A549 (cell line): ENCODE data around the gene ATXN3L. TPM values are rescaled to one million over a fixed set of nuclear protein-coding genes. Genes with fewer than 3 reads are reported as not detected.

Experiments used
- ATAC-seq, 2 experiments: fragments of 200-7000 bp in 1 of 2; fragments of >200 bp in 1 of 2; cut with Nextera tagmentation in 1 of 2; cut with Tn5 transposase in 1 of 2; 3 replicates each; pipeline versions ENCODE4 v1.8.0 to v1.9.1; 2018 to 2020; ENCODE audit warnings: mild to moderate bottlenecking in 1 of 2, moderate library complexity in 1 of 2
- CTCF ChIA-PET: fragments of 300-600 bp; sonication (Branson Sonifier 250); formaldehyde crosslinking; extraction: SDS; loops from one replicate; lab custom pipeline; 2021; ENCODE audit warnings: antibody characterized with exemption, inconsistent platforms; lab: Yijun Ruan, JAX
- POLR2A ChIA-PET: fragments of 350-600 bp; formaldehyde crosslinking; extraction: SDS; loops from one replicate; lab custom pipeline; 2021; ENCODE audit warnings: antibody characterized with exemption, inconsistent platforms; lab: Yijun Ruan, JAX
- DNase-seq, 2 experiments: peaks; one replicate each; pipeline versions ENCODE4 v3.0.0 to v3.0.0-alpha.2; 2011 to 2016; ENCODE audit warnings: low read depth in 1 of 2, low spot score in 1 of 2
- FAIRE-seq: peaks from 2 replicates; lab custom pipeline; 2011; peaks lifted over from hg19 to GRCh38; lab: Jason Lieb, UNC
- H3K27ac ChIP-seq, 2 experiments: fragments of >200 bp; sonication (Bioruptor Twin); formaldehyde crosslinking; 3 replicates each; pipeline ENCODE4 v1.5.1; 2016 to 2017
- H3K4me1 ChIP-seq: fragments of >200 bp; sonication (Bioruptor Twin); formaldehyde crosslinking; 3 replicates; pipeline ENCODE4 v1.6.1; 2016
- H3K4me2 ChIP-seq: fragments of >200 bp; sonication (Bioruptor Twin); formaldehyde crosslinking; 3 replicates; pipeline ENCODE4 v1.6.1; 2016
- H3K4me3 ChIP-seq: fragments of >200 bp; sonication (Bioruptor Twin); formaldehyde crosslinking; 3 replicates; pipeline ENCODE4 v1.5.1; 2016
- H3K9me3 ChIP-seq: fragments of >200 bp; sonication (Bioruptor Twin); formaldehyde crosslinking; 3 replicates; pipeline ENCODE4 v1.6.1; 2016
- ATOH8 ChIP-seq: fragments of 250-450 bp; sonication (Bioruptor Pico); IDR thresholded peaks from 2 replicates; pipeline ENCODE4 v1.5.0; 2020; ENCODE audit warnings: low read depth, mild to moderate bottlenecking, moderate library complexity
- BHLHE40 ChIP-seq: IDR thresholded peaks from 2 replicates; pipeline ENCODE4 v1.6.1; 2012; ENCODE audit warnings: low read depth, low read length, inconsistent platforms
- CHD2 ChIP-seq: fragments of 150-350 bp; IDR thresholded peaks from 2 replicates; pipeline ENCODE4 v1.6.1; 2014; ENCODE audit warnings: low read length; ENCODE audit not compliant: partially characterized antibody
- CHD4 ChIP-seq: fragments of 200-600 bp; sonication (generic); IDR thresholded peaks from 2 replicates; pipeline ENCODE4 v1.6.1; 2016; ENCODE audit warnings: antibody characterized with exemption, mild to moderate bottlenecking, borderline replicate concordance
- EHF ChIP-seq: fragments of 250-450 bp; sonication (Bioruptor Pico); IDR thresholded peaks from 2 replicates; pipeline ENCODE4 v1.5.0; 2020; ENCODE audit warnings: mild to moderate bottlenecking
- EP300 ChIP-seq, 2 experiments: fragments of >200 bp; sonication (Bioruptor Twin); formaldehyde crosslinking; IDR thresholded peaks; 2 replicates in 1 of 2; 3 replicates in 1 of 2; pipeline ENCODE4 v1.6.1; 2016 to 2017
- ESRRA ChIP-seq: fragments of 150-350 bp; IDR thresholded peaks from 2 replicates; pipeline ENCODE4 v1.6.1; 2014; ENCODE audit warnings: mild to moderate bottlenecking, low read length, borderline replicate concordance
- GATA3 ChIP-seq: IDR thresholded peaks from 2 replicates; pipeline ENCODE4 v1.6.1; 2012; ENCODE audit warnings: borderline replicate concordance
- HDAC2 ChIP-seq: fragments of 200-600 bp; sonication (generic); IDR thresholded peaks from 2 replicates; pipeline ENCODE4 v1.6.1; 2016
- HES2 ChIP-seq: fragments of >200 bp; sonication (Bioruptor Twin); formaldehyde crosslinking; IDR thresholded peaks from 2 replicates; pipeline ENCODE4 v1.6.1; 2016
- HOXB13 ChIP-seq: fragments of 250-450 bp; sonication (Bioruptor Pico); IDR thresholded peaks from 2 replicates; pipeline ENCODE4 v1.5.0; 2020; ENCODE audit warnings: low read depth, mild to moderate bottlenecking, moderate library complexity
- HOXB5 ChIP-seq: fragments of 250-450 bp; sonication (Bioruptor Pico); IDR thresholded peaks from 2 replicates; pipeline ENCODE4 v1.5.0; 2020; ENCODE audit warnings: mild to moderate bottlenecking, moderate library complexity
- KDM5A ChIP-seq: fragments of 200-600 bp; sonication (generic); IDR thresholded peaks from 2 replicates; pipeline ENCODE4 v1.6.1; 2016; ENCODE audit warnings: antibody characterized with exemption, mild to moderate bottlenecking
- NPAS2 ChIP-seq: fragments of 250-450 bp; sonication (Bioruptor Pico); IDR thresholded peaks from 2 replicates; pipeline ENCODE4 v1.8.0; 2022; ENCODE audit warnings: mild to moderate bottlenecking, moderate library complexity, borderline replicate concordance
- PBX3 ChIP-seq: IDR thresholded peaks from 2 replicates; pipeline ENCODE4 v1.6.1; 2012
- RAD21 ChIP-seq, 2 experiments: fragments of >200 bp in 1 of 2; sonication (Bioruptor Twin) in 1 of 2; formaldehyde crosslinking in 1 of 2; IDR thresholded peaks in 1 of 2; conservative IDR thresholded peaks in 1 of 2; 2 replicates in 1 of 2; 3 replicates in 1 of 2; pipeline ENCODE4 v1.6.1; 2012 to 2018; ENCODE audit warnings: inconsistent platforms in 1 of 2
- RARB ChIP-seq: fragments of 250-450 bp; sonication (Bioruptor Pico); IDR thresholded peaks from 2 replicates; pipeline ENCODE4 v1.8.0; 2021; ENCODE audit warnings: mild to moderate bottlenecking, moderate library complexity
- REST ChIP-seq: fragments of 200-600 bp; sonication (generic); IDR thresholded peaks from 2 replicates; pipeline ENCODE4 v1.6.1; 2016; ENCODE audit warnings: antibody characterized with exemption, mild to moderate bottlenecking, moderate library complexity
- RNF2 ChIP-seq: fragments of 200-600 bp; sonication (generic); IDR thresholded peaks from 2 replicates; pipeline ENCODE4 v1.6.1; 2016; ENCODE audit warnings: low read depth, mild to moderate bottlenecking, antibody characterized with exemption, moderate library complexity, borderline replicate concordance
- SMC3 ChIP-seq: fragments of >200 bp; sonication (Bioruptor Twin); formaldehyde crosslinking; IDR thresholded peaks from 3 replicates; pipeline ENCODE4 v1.6.1; 2018; ENCODE audit warnings: inconsistent platforms
- SREBF2 ChIP-seq: fragments of 450-650 bp; IDR thresholded peaks from 2 replicates; pipeline ENCODE4 v1.6.1; 2014; ENCODE audit warnings: mild to moderate bottlenecking, moderate library complexity
- TP53 ChIP-seq: fragments of 250-450 bp; sonication (Bioruptor Pico); IDR thresholded peaks from 2 replicates; pipeline ENCODE4 v1.5.0; 2021; ENCODE audit warnings: mild to moderate bottlenecking, moderate library complexity
- ZC3H11A ChIP-seq: fragments of 450-650 bp; IDR thresholded peaks from 2 replicates; pipeline ENCODE4 v1.6.1; 2014; ENCODE audit warnings: antibody characterized with exemption, mild to moderate bottlenecking
- ZFP36 ChIP-seq: fragments of 450-650 bp; IDR thresholded peaks from 2 replicates; pipeline ENCODE4 v1.6.1; 2014; ENCODE audit warnings: borderline replicate concordance; ENCODE audit not compliant: partially characterized antibody
- ZNF302 ChIP-seq: fragments of 250-450 bp; sonication (Bioruptor Pico); IDR thresholded peaks from 2 replicates; pipeline ENCODE4 v1.9.0; 2021; ENCODE audit warnings: inconsistent platforms, mild to moderate bottlenecking, moderate library complexity
- ZSCAN20 ChIP-seq: fragments of 250-450 bp; sonication (Bioruptor Pico); IDR thresholded peaks from 2 replicates; pipeline ENCODE4 v1.8.0; 2022; ENCODE audit warnings: mild to moderate bottlenecking, moderate library complexity
- WGBS: methylation state at CpG from one replicate; pipeline ENCODE4 v1.1.6; 2017; ENCODE audit errors: missing lambda C conversion rate; 5-methylcytosine and 5-hydroxymethylcytosine counted together
- polyA plus RNA-seq, 4 experiments: library from polyadenylated mRNA; depleted of rRNA in 3 of 4; stranded (reverse); fragments of >200 nt; fragmentation: RNase III in 1 of 4; extraction: RNeasy Plus Mini Kit Qiagen cat#74134 plus additional on column Dnase treatment in 1 of 4; gene quantifications; 2 replicates in 3 of 4; 3 replicates in 1 of 4; pipeline ENCODE4 v1.2.3, GENCODE V29; 2011 to 2017

The ATXN3L gene
- polyA plus RNA-seq, 2 of the 4 experiments (the other 2 are of a cell fraction): not detected

GRCh38 chrX:13341491-13342101 is 21.7 kb upstream of the ATXN3L start:
- peak; percentile 85 for FAIRE-seq
- CTCF ChIA-PET: interaction anchor here (0.9 kb wide), 1 partner anchor 147 kb away, joined by 5 read pairs; no protein-coding TSS in a partner anchor
- H3K4me2 ChIP-seq: no peak overlapping the region

GRCh38 chrX:13340182-13340791 is 20.4 kb upstream of the ATXN3L start:
- H3K4me3 ChIP-seq: no peak overlapping the region
- H3K4me2 ChIP-seq: no peak overlapping the region
- 73% methylated on average over 5 of the region's 10 CpGs for WGBS
- DNase-seq (no peak), ATAC-seq (no peak)
- no peaks in the 10 kb centered on the region for H3K9me3 ChIP-seq
- TF ChIP-seq HES2 (no peak), ATOH8 (CRISPR knock-in tag) (no peak), SREBF2 (no peak), CHD4 (no peak), ESRRA (no peak), EP300 (IDR thresholded peaks at IDR 0.05) (no peak), RNF2 (no peak), HOXB13 (CRISPR knock-in tag) (no peak), PBX3 (no peak), KDM5A (no peak), GATA3 (no peak), BHLHE40 (no peak), ZSCAN20 (no peak), ZC3H11A (no peak), RARB (CRISPR knock-in tag) (no peak)
- TF ChIP-seq, all 56 proteins: peak for 0
- peak; percentile 56 for FAIRE-seq
- H3K4me1 ChIP-seq: peaks cover 7% of the 10 kb centered on the region; the same call in 2 of the 3 replicates
- ChIA-PET CTCF (no interaction called here), POLR2A (no interaction called here)
- H3K27ac ChIP-seq: peak overlapping the region in 1 of 2 experiments; percentile 48; a peak in 2 of 6 replicates

More at GRCh38 chrX:13341491-13342101, 21.7 kb upstream of the ATXN3L start:
- ATAC-seq: 0 out of 6 replicates have a peak, but pooled peaks of 1 of the 2 experiments have one; percentile 22
- H3K27ac ChIP-seq: peak overlapping the region in 1 of 2 experiments; percentile 46; a peak in 1 of 6 replicates
- no peaks in the 10 kb centered on the region for H3K9me3 ChIP-seq
- POLR2A ChIA-PET: no interaction called here
- peaks cover 7% of the 10 kb centered on the region; the same call in 2 of the 3 replicates for H3K4me1 ChIP-seq
- no peak for DNase-seq
- TF ChIP-seq RAD21 (conservative IDR thresholded peaks at IDR 0.05 in 1 of 2, IDR thresholded peaks at IDR 0.05 in 1 of 2) (peak; percentile 21 to 32; a peak in 2 of 5 replicates), NPAS2 (CRISPR knock-in tag) (no peak)
- no peak overlapping the region for H3K4me3 ChIP-seq
- 89% methylated on average over 3 of the region's 3 CpGs for WGBS

GRCh38 chrX:13339607-13340006 is 19.8 kb upstream of the ATXN3L start:
- peaks cover 7% of the 10 kb centered on the region; the same call in 2 of the 3 replicates for H3K4me1 ChIP-seq
- WGBS: 78% methylated on average over 3 of the region's 3 CpGs
- no peaks in the 10 kb centered on the region for H3K9me3 ChIP-seq
- ChIA-PET CTCF (interaction anchor here (0.8 to 1.2 kb wide), 3 partner anchors 18 to 393 kb away, joined by 3 read pairs; no protein-coding TSS in a partner anchor), POLR2A (no interaction called here)
- DNase-seq (no peak), ATAC-seq (no peak), FAIRE-seq (no peak)
- no peak overlapping the region for H3K4me2 ChIP-seq
- no peak overlapping the region for H3K4me3 ChIP-seq
- peak overlapping the region in 1 of 2 experiments; percentile 48; a peak in 1 of 6 replicates for H3K27ac ChIP-seq
- TF ChIP-seq HDAC2 (no peak), ATOH8 (CRISPR knock-in tag) (no peak), RAD21 (conservative IDR thresholded peaks at IDR 0.05 in 1 of 2, IDR thresholded peaks at IDR 0.05 in 1 of 2) (no peak), HOXB5 (CRISPR knock-in tag) (no peak), EHF (no peak), SREBF2 (no peak), ZFP36 (no peak), CHD2 (no peak), SMC3 (no peak), TP53 (CRISPR knock-in tag) (no peak), RNF2 (no peak), ZNF302 (CRISPR knock-in tag) (no peak), REST (no peak)
